Measurements from ENCODE around the gene PLXNB3. TPM values are rescaled to one million over a fixed set of nuclear protein-coding genes. Genes with fewer than 3 reads are reported as not detected.

The PLXNB3 gene
- total and polyA plus RNA-seq, 12 donors = 1.1 to 119 (median 41.4) TPM

DNA sequence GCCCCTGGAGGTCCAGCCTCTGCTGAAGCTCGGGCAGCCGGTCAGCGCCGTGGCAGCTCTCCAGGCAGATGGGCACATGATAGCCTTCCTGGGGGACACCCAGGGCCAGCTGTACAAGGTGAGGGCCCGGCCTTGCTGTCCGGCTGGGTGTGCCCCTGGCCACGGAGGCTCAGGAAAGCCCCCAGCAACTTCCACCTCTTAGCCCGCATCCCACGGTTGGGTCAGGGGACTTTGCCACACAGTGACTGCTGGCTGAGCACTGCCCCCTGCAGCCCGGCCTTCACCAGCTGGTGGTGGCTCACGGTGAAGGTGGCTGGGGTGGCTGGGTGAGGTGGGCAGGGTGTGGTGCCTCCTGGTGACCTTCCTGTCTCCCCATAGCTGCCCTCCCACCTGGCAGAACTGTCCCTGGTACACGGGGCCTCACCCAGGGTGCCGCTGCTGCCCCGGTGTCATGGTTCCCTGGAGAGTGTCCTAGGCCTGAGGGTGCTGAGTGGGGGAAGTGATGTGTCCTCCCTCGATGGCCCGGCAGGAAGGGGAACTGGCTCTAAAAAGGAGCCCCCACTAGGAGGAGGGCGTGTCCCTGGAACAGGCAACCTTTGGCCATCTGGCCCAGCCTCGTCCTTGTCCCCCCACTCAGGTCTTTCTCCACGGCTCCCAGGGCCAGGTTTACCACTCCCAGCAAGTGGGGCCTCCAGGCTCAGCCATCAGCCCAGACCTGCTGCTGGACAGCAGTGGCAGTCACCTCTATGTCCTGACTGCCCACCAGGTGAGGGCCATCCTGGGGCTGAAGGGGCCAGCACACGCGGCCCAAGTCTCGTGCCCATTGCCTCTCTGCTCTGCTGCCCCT, 4.5 kb downstream of the PLXNB3 start:
- Histone ChIP-seq H3K27ac (no peak overlapping the region), H3K36me3 (replicated peaks in 1 of 2) (peaks cover 0 to 10% of the 10 kb centered on the region in 2 donors), H3K9me3 (replicated peaks in 1 of 3) (no peaks in the 10 kb centered on the region), H3K27me3 (no peaks in the 10 kb centered on the region), H3K4me3 (no peak overlapping the region), H3K4me1 (replicated peaks in 1 of 2) (peaks cover 0 to 18% of the 10 kb centered on the region in 2 donors)
- WGBS, 4 donors = 50 to 84% (median 71%) methylated on average over 1 to 22 of the region's 22 CpGs
- TF ChIP-seq CTCF (IDR thresholded peaks at IDR 0.05) (no peak), POLR2A (IDR thresholded peaks at IDR 0.05) (no peak)
- intact Hi-C loops (cut with DNase I) = loop anchor here in 1 of 2 donors (5.0 kb wide), 1 partner anchor 189 kb away; no protein-coding TSS in a partner anchor
- DNase-seq = peak in 2 of 7 donors; percentile 9 to 19

GRCh38 chrX:153769158-153769864, 5.3 kb downstream of the PLXNB3 start:
- H3K4me3 ChIP-seq = no peak overlapping the region
- no peak overlapping the region for H3K27ac ChIP-seq
- H3K36me3 ChIP-seq (replicated peaks in 1 of 2) = peaks cover 0 to 10% of the 10 kb centered on the region in 2 donors
- H3K9me3 ChIP-seq (replicated peaks in 1 of 3) = no peaks in the 10 kb centered on the region
- DNase-seq = peak in 2 of 7 donors; percentile 8 to 13
- intact Hi-C loops (cut with DNase I) = loop anchor here in 1 of 2 donors (5.0 kb wide), 1 partner anchor 188 kb away; no protein-coding TSS in a partner anchor
- H3K27me3 ChIP-seq = no peaks in the 10 kb centered on the region
- TF ChIP-seq POLR2A (IDR thresholded peaks at IDR 0.05) = no peak
- no peak for TF ChIP-seq CTCF (IDR thresholded peaks at IDR 0.05)
- 81 to 88% (median 81%) methylated on average over 12 to 23 of the region's 23 CpGs; no CpG with 5 or more reads in 1 of the 4 donors for WGBS, 4 donors
- H3K4me1 ChIP-seq (replicated peaks in 1 of 2) = peaks cover 0 to 16% of the 10 kb centered on the region in 2 donors

GRCh38 chrX:153769865-153770600, 6.0 kb downstream of the PLXNB3 start:
- no peaks in the 10 kb centered on the region for H3K27me3 ChIP-seq
- TF ChIP-seq CTCF (IDR thresholded peaks at IDR 0.05) = no peak
- no peak for TF ChIP-seq POLR2A (IDR thresholded peaks at IDR 0.05)
- H3K4me1 ChIP-seq (replicated peaks in 1 of 2) = peaks cover 0 to 9% of the 10 kb centered on the region in 2 donors
- peaks cover 0 to 13% of the 10 kb centered on the region in 2 donors for H3K36me3 ChIP-seq (replicated peaks in 1 of 2)
- DNase-seq = peak in 2 of 7 donors; percentile 7 to 10
- H3K4me3 ChIP-seq = no peak overlapping the region
- H3K9me3 ChIP-seq (replicated peaks in 1 of 3) = no peaks in the 10 kb centered on the region
- intact Hi-C loops (cut with DNase I) = loop anchor here in 1 of 2 donors (5.0 kb wide), 1 partner anchor 187 kb away; no protein-coding TSS in a partner anchor
- H3K27ac ChIP-seq = no peak overlapping the region
- WGBS, 4 donors = 81 to 97% (median 83%) methylated on average over 5 to 25 of the region's 25 CpGs

All from adrenal gland (tissue), 12 donors.